GM12878 (cell line): ENCODE measurements around the gene ACACB. TPM values are rescaled to one million over a fixed set of nuclear protein-coding genes. Genes with fewer than 3 reads are reported as not detected.

Experiments used
- ATAC-seq: fragments of 200-7000 bp; cut with Tn5 transposase; 3 replicates; pipeline ENCODE4 v1.9.1; 2020; ENCODE audit warnings: mild to moderate bottlenecking, moderate library complexity
- BruUV-seq: library from RNA; stranded (reverse); fragments of 400-500 nt; replicated peaks from 2 replicates; lab custom pipeline; 2021; lab: Mats Ljungman, UMichigan
- CTCF ChIA-PET: fragments of 300-600 bp; sonication (Branson Sonifier 250); formaldehyde crosslinking; extraction: SDS; loops from one replicate; lab custom pipeline; 2021; ENCODE audit warnings: inconsistent platforms; lab: Yijun Ruan, JAX
- POLR2A ChIA-PET: fragments of 350-600 bp; formaldehyde crosslinking; extraction: SDS; loops from one replicate; lab custom pipeline; 2021; ENCODE audit warnings: inconsistent platforms; lab: Charles Lee
- RAD21 ChIA-PET: fragments of 300-600 bp; sonication (Branson Sonifier 250); formaldehyde crosslinking; loops from one replicate; lab custom pipeline; 2023; ENCODE audit warnings: antibody characterized with exemption; ENCODE audit not compliant: unreplicated experiment; lab: Charles Lee
- SMC1A ChIA-PET: fragments of 300-600 bp; sonication (Branson Sonifier 250); formaldehyde crosslinking; loops from one replicate; lab custom pipeline; 2023; ENCODE audit not compliant: unreplicated experiment, uncharacterized antibody; lab: Charles Lee
- DNase-seq: peaks from one replicate; pipeline ENCODE4 v3.0.0-alpha.2; 2011; ENCODE audit warnings: low read depth, low spot score
- FAIRE-seq: peaks from 3 replicates; lab custom pipeline; 2011; peaks lifted over from hg19 to GRCh38; lab: Jason Lieb, UNC
- H2AFZ ChIP-seq: 2 replicates; pipeline ENCODE4 v1.6.0; 2011; ENCODE audit warnings: low read depth, low read length, control low read depth; ENCODE audit not compliant: control insufficient read depth
- H3K27ac ChIP-seq: 2 replicates; pipeline ENCODE4 v1.5.1; 2011; ENCODE audit warnings: control low read depth; ENCODE audit not compliant: control insufficient read depth, insufficient read depth
- H3K27me3 ChIP-seq, 2 experiments: replicated peaks in 1 of 2; 2 replicates each; pipeline versions ENCODE4 v1.6.0 to v1.6.1; 2011; ENCODE audit warnings: low read length in 1 of 2; ENCODE audit not compliant: control insufficient read depth in 2 of 2, insufficient read depth in 2 of 2
- H3K36me3 ChIP-seq, 2 experiments: 2 replicates each; pipeline ENCODE4 v1.5.1; 2011; ENCODE audit warnings: low read length in 1 of 2; ENCODE audit not compliant: control insufficient read depth in 2 of 2, insufficient read depth in 2 of 2
- H3K4me1 ChIP-seq: 2 replicates; pipeline ENCODE4 v1.6.1; 2011; ENCODE audit warnings: mild to moderate bottlenecking, low read length, moderate library complexity, mixed read lengths; ENCODE audit not compliant: control insufficient read depth, insufficient read depth
- H3K4me2 ChIP-seq: 2 replicates; pipeline ENCODE4 v1.6.0; 2011; ENCODE audit warnings: control low read depth; ENCODE audit not compliant: control insufficient read depth, insufficient read depth
- H3K4me3 ChIP-seq: fragments of 200-600 bp; sonication (generic); 2 replicates; pipeline ENCODE4 v1.5.1; 2016
- H3K79me2 ChIP-seq: 2 replicates; pipeline ENCODE4 v1.6.0; 2011; ENCODE audit warnings: low read length; ENCODE audit not compliant: control insufficient read depth, insufficient read depth
- H3K9ac ChIP-seq: 2 replicates; pipeline ENCODE4 v1.8.0; 2011; ENCODE audit warnings: low read length, control low read depth, mixed read lengths; ENCODE audit not compliant: control insufficient read depth, insufficient read depth
- H3K9me3 ChIP-seq: replicated peaks from 3 replicates; pipeline ENCODE4 v1.5.1; 2011; ENCODE audit warnings: mild to moderate bottlenecking, low read length; ENCODE audit not compliant: control insufficient read depth, insufficient read depth
- H4K20me1 ChIP-seq: 2 replicates; pipeline ENCODE4 v1.6.0; 2011; ENCODE audit not compliant: control insufficient read depth, insufficient read depth
- MYC ChIP-seq: IDR thresholded peaks from 2 replicates; pipeline ENCODE4 v1.6.1; 2011; ENCODE audit warnings: mild to moderate bottlenecking, low read length, moderate library complexity, inconsistent platforms; ENCODE audit not compliant: insufficient read depth, insufficient replicate concordance, insufficient read length, severe bottlenecking
- PBX3 ChIP-seq: IDR thresholded peaks from 2 replicates; pipeline ENCODE4 v1.6.1; 2011; ENCODE audit warnings: mild to moderate bottlenecking, low read depth, low read length, moderate library complexity; ENCODE audit not compliant: insufficient replicate concordance
- POLR2AphosphoS5 ChIP-seq: IDR thresholded peaks from 2 replicates; pipeline ENCODE4 v1.6.1; 2011; ENCODE audit warnings: mild to moderate bottlenecking, low read length, inconsistent platforms
- ZNF24 ChIP-seq: fragments of 450-650 bp; IDR thresholded peaks from 2 replicates; pipeline ENCODE4 v1.6.1; 2017; ENCODE audit warnings: antibody characterized with exemption, mild to moderate bottlenecking
- ZNF687 ChIP-seq: fragments of 450-650 bp; IDR thresholded peaks from 2 replicates; pipeline ENCODE4 v1.6.1; 2017; ENCODE audit warnings: mild to moderate bottlenecking, moderate library complexity
- WGBS: methylation state at CpG from one replicate; pipeline ENCODE4 v1.1.6; 2016; ENCODE audit warnings: low lambda C conversion rate; ENCODE audit not compliant: insufficient replicate concordance, insufficient coverage; ENCODE audit errors: missing lambda C conversion rate; 5-methylcytosine and 5-hydroxymethylcytosine counted together
- in situ Hi-C: fragments of 300-500 bp; cut with MboI; formaldehyde crosslinking; loops from 9 replicates; pipeline ENCODE4 v1.14.3; 2018; ENCODE audit warnings: mixed read lengths
- intact Hi-C: fragments of 100-400 bp; cut with micrococcal nuclease; formaldehyde crosslinking; loops from one replicate; pipeline ENCODE4 v1.14.2; 2022; ENCODE audit not compliant: unreplicated experiment
- polyA plus RNA-seq, 11 experiments: library from polyadenylated mRNA; depleted of rRNA in 4 of 11; unstranded in 6 of 11; stranded (reverse) in 5 of 11; fragments of >200 nt; fragmentation: Nextera tagmentation in 4 of 11; fragmentation: Illumina TruSeq in 1 of 11; extraction: Ambion mirVana in 4 of 11; extraction: Trizol in 1 of 11; gene quantifications; 1 replicate in 1 of 11; 2 replicates in 10 of 11; pipeline versions ENCODE4 v1.2.1 to v1.2.3, GENCODE V29; 2011 to 2016; ENCODE audit warnings: inconsistent platforms in 2 of 11, missing spikeins in 2 of 11, low read depth in 1 of 11
- total RNA-seq, 4 experiments: library from RNA; depleted of rRNA in 3 of 4; stranded (reverse); fragments of >200 nt in 3 of 4; fragmentation: Illumina TruSeq in 1 of 4; extraction: Trizol in 1 of 4; gene quantifications; 2 replicates each; pipeline versions ENCODE4 v1.2.1 to v1.2.3, GENCODE V29; 2013 to 2021

The ACACB gene
- total and polyA plus RNA-seq, 10 of the 15 experiments (the other 5 are each of a cell fraction or from before 2014, with no cell fraction given) = 0.05 to 1.9 (median 0.38) TPM; not detected in 2

DNA sequence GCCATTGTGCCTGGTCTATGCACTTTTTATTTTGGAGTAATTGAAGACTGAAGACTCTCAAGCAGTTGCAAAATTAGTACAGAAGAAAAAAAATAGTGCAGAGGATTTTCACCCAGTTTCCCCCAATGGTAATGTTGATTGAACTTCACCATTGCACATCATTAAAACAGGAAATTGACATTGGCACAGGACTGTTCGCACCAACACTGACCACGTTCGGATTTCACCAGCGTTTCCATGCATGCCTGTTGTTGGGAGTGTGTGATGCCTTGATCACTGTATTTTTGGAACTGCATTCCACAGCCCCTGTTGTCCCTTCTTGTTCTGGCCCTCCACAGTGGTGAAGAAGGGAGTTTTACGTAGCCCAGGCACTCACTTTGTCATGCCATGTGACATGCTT, 125.5 kb downstream of the ACACB start:
- CTCF ChIA-PET = no interaction called here
- intact Hi-C loops = no loop called here
- H3K4me2 ChIP-seq = no peak overlapping the region
- no peak for FAIRE-seq
- RAD21 ChIA-PET = no interaction called here
- no peak overlapping the region for H3K4me3 ChIP-seq
- H3K36me3 ChIP-seq = no peaks in the 10 kb centered on the region
- H3K9ac ChIP-seq = no peak overlapping the region
- H3K4me1 ChIP-seq = no peaks in the 10 kb centered on the region
- H3K27me3 ChIP-seq = no peaks in the 10 kb centered on the region
- no peak overlapping the region for H3K27ac ChIP-seq
- no peak overlapping the region for H2AFZ ChIP-seq
- H4K20me1 ChIP-seq = no peaks in the 10 kb centered on the region
- no peak for DNase-seq
- in situ Hi-C loops = no loop called here
- H3K9me3 ChIP-seq = no peaks in the 10 kb centered on the region
- BruUV-seq = no TSS peak
- POLR2A ChIA-PET = no interaction called here
- WGBS = 74% methylated on average over 5 of the region's 5 CpGs
- TF ChIP-seq ZNF687 (no peak), POLR2AphosphoS5 (no peak), PBX3 (no peak), MYC (no peak), ZNF24 (no peak)
- ATAC-seq = no peak
- SMC1A ChIA-PET = no interaction called here
- H3K79me2 ChIP-seq = no peaks in the 10 kb centered on the region
